Thoracic aorta endothelial cell (primary cell): ENCODE measurements around the gene WDR38. TPM values are rescaled to one million over a fixed set of nuclear protein-coding genes. Genes with fewer than 3 reads are reported as not detected.

ENCODE experiments used
- small RNA-seq: library from RNA; depleted of rRNA; stranded (forward); fragments of <200 nt; gene quantifications from one replicate; pipeline ENCODE3, GENCODE V24; 2012
- total RNA-seq: library from RNA; depleted of rRNA; stranded (reverse); fragments of >200 nt; gene quantifications from 2 replicates; pipeline ENCODE4 v1.2.3, GENCODE V29; 2012

WDR38 gene, protein sequence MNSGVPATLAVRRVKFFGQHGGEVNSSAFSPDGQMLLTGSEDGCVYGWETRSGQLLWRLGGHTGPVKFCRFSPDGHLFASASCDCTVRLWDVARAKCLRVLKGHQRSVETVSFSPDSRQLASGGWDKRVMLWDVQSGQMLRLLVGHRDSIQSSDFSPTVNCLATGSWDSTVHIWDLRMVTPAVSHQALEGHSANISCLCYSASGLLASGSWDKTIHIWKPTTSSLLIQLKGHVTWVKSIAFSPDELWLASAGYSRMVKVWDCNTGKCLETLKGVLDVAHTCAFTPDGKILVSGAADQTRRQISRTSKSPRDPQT
- total RNA-seq: not detected in 2 replicates

DNA sequence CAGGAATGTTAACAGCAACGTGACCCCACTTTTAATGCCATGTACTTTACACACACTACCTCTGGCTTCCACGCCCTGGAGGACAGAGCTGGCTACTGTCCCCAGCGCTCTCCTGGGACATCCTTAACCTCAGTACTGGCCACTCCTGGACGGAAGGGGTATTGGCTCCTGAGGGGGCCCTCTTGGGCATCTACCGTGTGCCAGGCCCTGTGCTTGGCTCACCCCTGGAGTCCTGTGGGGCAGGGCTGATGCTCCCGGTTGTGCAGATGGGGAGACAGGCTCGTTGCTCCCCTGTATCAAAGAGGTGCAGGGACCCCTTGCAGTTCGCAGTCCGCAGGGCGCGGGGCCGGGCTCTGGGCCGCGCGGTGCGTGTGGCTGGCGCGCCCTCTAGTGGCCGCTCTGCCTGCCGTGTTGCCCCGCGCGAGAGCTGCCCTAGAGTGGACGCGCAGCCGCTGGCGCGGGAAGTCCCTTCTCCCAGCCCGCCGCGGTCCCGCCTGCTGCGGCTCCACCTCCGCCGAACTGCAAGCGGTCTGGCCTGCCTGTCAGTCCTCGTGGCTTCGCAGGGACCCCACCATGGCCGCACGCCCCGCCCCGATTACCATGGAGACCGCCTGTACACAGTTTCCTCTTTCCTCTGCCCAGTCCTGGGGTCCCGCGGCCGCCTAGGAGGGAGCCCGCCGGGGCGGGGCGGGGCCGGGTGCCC lies at the start of gene WDR38:
TSS of gene WDR38 (plus strand) at position 632 of the 703 bp plus-strand sequence. CDS start 72 bp downstream, outside the sequence.

GRCh38 chr9:124861342-124862229 lies 8.3 kb downstream of the WDR38 start, which contains the start of the genes ARPC5L and RPL35:
ARPC5L (plus strand) TSS chr9:124862130; CDS start chr9:124869291, 7,161 bp downstream.
RPL35 (minus strand) TSS chr9:124861957; CDS start chr9:124861912, 45 bp downstream.

Small RNA genes within 50 kb of the gene (small RNA-seq; reads per million reads assigned to genes)
- not detected for gene RNU4-82P

Other genes starting within 250 kb of the WDR38 start
- 0.27 and 1.2 TPM in 2 replicates for gene NR6A1, start 82.1 kb upstream of the WDR38 start, total RNA-seq
- 0.07 TPM in 1 of 2 replicates, not detected in the other for gene OLFML2A, start 76.3 kb upstream of the WDR38 start, total RNA-seq
- gene RPL35, start 8.5 kb downstream of the WDR38 start, total RNA-seq: 1,911 and 2,001 TPM in 2 replicates
- 41.3 and 43.0 TPM in 2 replicates for gene ARPC5L, start 8.7 kb downstream of the WDR38 start, total RNA-seq
- 14.4 and 14.8 TPM in 2 replicates for gene GOLGA1, start 87.6 kb downstream of the WDR38 start, total RNA-seq